ENCODE measurements around the gene RBM20. TPM values are rescaled to one million over a fixed set of nuclear protein-coding genes. Genes with fewer than 3 reads are reported as not detected.
"Not testable (repeated sequence)": the region's sequence is repeated elsewhere in the genome, so short reads cannot be mapped to it uniquely, and the experiment has no call there.

Gene RBM20
- total RNA-seq (2014; rRNA removed; shearing (Covaris generic); ENCODE audit: low replicate concordance) = not detected in 2 replicates

GRCh38 chr10:110643653-110644597, at the start of gene RBM20:
Gene RBM20, plus strand, starts transcription at chr10:110644336. Its CDS starts 119 bp downstream, at chr10:110644455.
- DNase-seq = peak; percentile 39

GRCh38 chr10:110597476-110597875, 46.7 kb upstream of the RBM20 start:
- no peaks in the 10 kb centered on the region for H3K9me3 ChIP-seq
- no peak overlapping the region for H3K4me3 ChIP-seq
- H3K27me3 ChIP-seq = no peaks in the 10 kb centered on the region
- peaks cover 61% of the 10 kb centered on the region for H3K36me3 ChIP-seq
- no peak for DNase-seq

More at GRCh38 chr10:110643653-110644597, at the start of gene RBM20:
- Histone ChIP-seq H3K27me3 (peaks cover 42% of the 10 kb centered on the region), H3K36me3 (no peaks in the 10 kb centered on the region), H3K9me3 (no peaks in the 10 kb centered on the region), H3K4me3 (peak within 1 kb of the TSS; percentile 46)

DNA sequence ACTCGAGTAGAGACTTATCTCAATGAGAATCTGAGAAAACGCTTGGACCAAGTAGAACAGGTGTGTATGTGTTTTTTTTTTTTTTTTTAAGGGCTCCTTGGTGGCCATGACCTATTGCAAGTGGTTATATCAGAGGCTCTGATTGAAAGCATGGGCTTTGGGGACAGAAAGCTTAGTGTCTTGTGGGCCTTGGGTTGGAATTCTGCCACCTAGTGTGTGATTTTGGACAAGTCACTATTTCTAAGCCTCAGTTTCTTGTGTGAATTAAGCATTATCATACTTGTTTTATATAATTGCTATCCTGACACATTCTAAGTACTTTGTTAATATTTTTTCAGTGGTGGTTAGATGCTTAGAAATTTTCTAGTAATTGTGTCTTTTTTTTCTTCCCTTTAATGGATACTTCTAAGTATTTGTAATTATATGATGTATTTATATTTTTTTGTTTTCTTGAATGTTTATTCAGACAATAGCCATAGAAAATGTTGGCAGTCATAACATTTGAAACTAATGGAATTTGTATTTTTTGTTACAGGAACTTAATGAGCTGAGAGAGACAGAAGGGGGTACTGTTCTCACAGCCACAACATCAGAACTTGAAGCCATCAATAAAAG, 43.5 kb upstream of the RBM20 start:
- H3K36me3 ChIP-seq = peaks cover 61% of the 10 kb centered on the region
- H3K4me3 ChIP-seq = no peak overlapping the region
- no peak for DNase-seq
- H3K27me3 ChIP-seq = no peaks in the 10 kb centered on the region
- no peaks in the 10 kb centered on the region for H3K9me3 ChIP-seq

GRCh38 chr10:110601581-110601980, 42.6 kb upstream of the RBM20 start:
- Histone ChIP-seq H3K36me3 (peaks cover 58% of the 10 kb centered on the region), H3K4me3 (no peak overlapping the region), H3K9me3 (no peaks in the 10 kb centered on the region), H3K27me3 (no peaks in the 10 kb centered on the region)
- DNase-seq = no peak

DNA sequence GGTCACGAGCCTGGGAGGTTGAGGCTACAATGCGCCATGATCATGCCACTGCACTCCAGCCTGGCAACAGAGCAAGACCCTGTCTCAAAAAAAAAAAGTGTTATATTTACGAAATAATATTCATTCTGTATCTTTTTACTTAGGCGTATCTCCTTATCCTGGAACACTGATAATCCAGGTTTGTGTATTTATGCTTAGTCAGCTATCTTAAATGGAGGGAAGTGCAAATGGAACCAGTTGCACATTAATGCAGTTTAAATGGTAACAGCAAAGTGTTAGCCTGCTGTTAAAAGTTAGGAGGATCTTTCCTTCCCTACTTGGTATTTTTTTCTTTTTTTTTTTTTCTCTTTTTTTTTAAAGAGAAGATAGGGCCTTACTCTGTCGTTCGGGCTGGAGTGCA, 36.0 kb upstream of the RBM20 start:
- no peak overlapping the region for H3K4me3 ChIP-seq
- H3K36me3 ChIP-seq = peaks cover 22% of the 10 kb centered on the region
- no peak for DNase-seq
- no peaks in the 10 kb centered on the region for H3K9me3 ChIP-seq
- H3K27me3 ChIP-seq = no peaks in the 10 kb centered on the region

DNA sequence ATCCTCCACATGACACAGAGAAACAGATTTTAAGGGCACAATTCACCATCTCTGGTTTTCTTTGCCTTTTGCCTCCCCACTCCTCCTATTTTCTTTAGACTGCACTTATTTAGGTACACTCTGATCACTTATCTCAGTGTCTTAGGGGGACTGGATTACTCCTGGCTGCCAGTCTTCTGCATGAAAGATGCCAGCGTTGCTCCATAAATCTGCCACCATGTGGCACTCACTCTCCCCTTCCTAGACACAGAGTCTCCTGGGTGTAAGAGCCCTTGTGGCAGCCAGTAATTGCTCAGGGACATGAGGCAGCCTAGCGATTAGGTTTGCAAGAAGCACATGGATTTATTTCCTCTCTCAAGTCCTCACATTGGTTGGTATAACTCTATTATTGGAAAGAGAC, 34.5 kb upstream of the RBM20 start:
- DNase-seq = no peak
- no peaks in the 10 kb centered on the region for H3K27me3 ChIP-seq
- peaks cover 14% of the 10 kb centered on the region for H3K36me3 ChIP-seq
- no peaks in the 10 kb centered on the region for H3K9me3 ChIP-seq
- no peak overlapping the region for H3K4me3 ChIP-seq

- Histone ChIP-seq H3K4me3 (no peak overlapping the region), H3K36me3 (peaks cover 7% of the 10 kb centered on the region), H3K27me3 (no peaks in the 10 kb centered on the region), H3K9me3 (no peaks in the 10 kb centered on the region)
- DNase-seq = no peak
Observed at GRCh38 chr10:110610308-110610774, 33.8 kb upstream of the RBM20 start.

GRCh38 chr10:110610781-110611180, 33.4 kb upstream of the RBM20 start:
- not testable (repeated sequence) for H3K9me3 ChIP-seq, DNase-seq, H3K36me3 ChIP-seq, H3K27me3 ChIP-seq, H3K4me3 ChIP-seq

- no peak for DNase-seq
- Histone ChIP-seq H3K4me3 (no peak overlapping the region), H3K36me3 (no peaks in the 10 kb centered on the region), H3K9me3 (no peaks in the 10 kb centered on the region), H3K27me3 (no peaks in the 10 kb centered on the region)
Observed at GRCh38 chr10:110612087-110612486, 32.0 kb upstream of the RBM20 start.

GRCh38 chr10:110612629-110613028, 31.5 kb upstream of the RBM20 start:
- Histone ChIP-seq H3K36me3 (no peaks in the 10 kb centered on the region), H3K4me3 (no peak overlapping the region), H3K27me3 (no peaks in the 10 kb centered on the region), H3K9me3 (no peaks in the 10 kb centered on the region)
- DNase-seq = no peak

- Histone ChIP-seq H3K27me3 (no peaks in the 10 kb centered on the region), H3K4me3 (no peak overlapping the region), H3K9me3 (no peaks in the 10 kb centered on the region), H3K36me3 (no peaks in the 10 kb centered on the region)
- no peak for DNase-seq
Observed at GRCh38 chr10:110613341-110613995, 30.7 kb upstream of the RBM20 start.

DNA sequence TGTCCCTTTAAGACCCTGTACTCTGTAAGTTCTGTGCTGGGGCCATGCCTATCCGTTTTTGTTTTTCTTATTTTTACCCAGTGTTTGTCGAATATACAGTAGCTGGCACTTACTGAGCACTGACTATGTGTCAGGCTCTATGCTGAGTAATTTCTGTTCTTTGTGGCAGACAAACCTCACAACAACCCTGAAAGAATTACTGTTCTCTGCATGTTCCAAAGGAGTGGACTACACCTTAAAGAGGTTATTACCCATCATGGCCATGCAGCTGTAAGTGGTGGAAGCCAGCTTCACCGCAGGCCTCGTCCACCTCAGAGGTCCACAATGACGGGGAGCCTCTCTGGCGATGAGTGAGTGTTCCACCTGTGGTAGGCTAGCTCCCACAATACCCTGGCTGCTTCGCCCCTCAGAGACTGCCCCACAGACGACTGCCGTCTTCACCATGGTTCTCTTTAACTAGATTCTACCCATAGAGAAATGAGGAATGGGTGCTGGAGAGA, 30.1 kb upstream of the RBM20 start:
- no peaks in the 10 kb centered on the region for H3K9me3 ChIP-seq
- no peak overlapping the region for H3K4me3 ChIP-seq
- no peaks in the 10 kb centered on the region for H3K36me3 ChIP-seq
- no peak for DNase-seq
- H3K27me3 ChIP-seq = no peaks in the 10 kb centered on the region

- H3K27me3 ChIP-seq = no peaks in the 10 kb centered on the region
- H3K36me3 ChIP-seq = no peaks in the 10 kb centered on the region
- H3K9me3 ChIP-seq = no peaks in the 10 kb centered on the region
- no peak overlapping the region for H3K4me3 ChIP-seq
- DNase-seq = no peak
Observed at GRCh38 chr10:110615057-110615747, 28.9 kb upstream of the RBM20 start.

- no peaks in the 10 kb centered on the region for H3K36me3 ChIP-seq
- H3K27me3 ChIP-seq = no peaks in the 10 kb centered on the region
- H3K4me3 ChIP-seq = no peak overlapping the region
- no peaks in the 10 kb centered on the region for H3K9me3 ChIP-seq
- no peak for DNase-seq
Observed at GRCh38 chr10:110616493-110617033, 27.6 kb upstream of the RBM20 start.

DNA sequence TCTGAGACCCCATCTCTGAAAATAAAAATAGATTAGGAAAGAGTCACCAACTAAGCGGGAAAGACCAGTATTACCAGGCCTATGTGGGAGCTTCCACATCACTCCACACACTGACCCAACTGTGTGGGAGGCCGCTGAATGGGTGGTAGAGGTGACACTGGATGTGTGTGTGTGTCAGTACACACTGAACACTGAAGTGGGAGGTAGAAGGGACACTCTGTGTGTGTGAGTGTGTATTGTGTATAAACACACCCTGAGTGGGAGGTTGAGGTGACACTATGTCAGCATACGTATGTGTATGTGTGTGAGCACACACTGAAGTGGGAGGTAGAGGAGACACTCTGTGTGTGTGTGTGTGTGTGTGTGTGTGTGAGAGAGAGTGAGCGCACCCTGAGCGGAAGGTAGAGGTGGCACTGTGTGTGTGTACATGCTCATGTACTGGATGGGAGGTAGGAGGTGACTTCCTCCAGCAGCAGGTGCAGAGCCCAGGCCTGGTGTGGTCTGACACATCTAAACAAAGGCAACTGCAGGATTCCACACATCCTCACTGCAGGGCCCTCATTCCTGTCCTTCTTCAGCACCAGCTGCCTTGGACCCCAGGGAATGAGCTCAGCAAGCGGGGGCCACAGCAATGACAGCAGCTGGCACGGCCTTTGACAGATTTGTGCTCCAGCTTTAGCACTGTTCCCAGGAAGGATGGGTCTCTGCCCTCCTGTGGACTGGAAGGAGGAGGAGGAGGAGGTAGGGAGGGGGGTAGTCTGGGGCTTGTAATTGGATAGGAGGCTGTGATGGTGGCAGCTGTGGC, 26.5 kb upstream of the RBM20 start:
- Histone ChIP-seq H3K9me3 (no peaks in the 10 kb centered on the region), H3K27me3 (no peaks in the 10 kb centered on the region), H3K36me3 (no peaks in the 10 kb centered on the region), H3K4me3 (no peak overlapping the region)
- DNase-seq = no peak

Measured in MG63 (cell line).